HUES6 (cell line): Measurements from ENCODE around the gene UBN2.

ENCODE experiments used
- H3K27ac ChIP-seq: 2 replicates; pipeline ENCODE4 v1.7.0; 2013; ENCODE audit warnings: low read depth, mild to moderate bottlenecking, low read length, inconsistent platforms
- H3K27me3 ChIP-seq: 2 replicates; pipeline ENCODE4 v1.6.1; 2013; ENCODE audit warnings: low read length; ENCODE audit not compliant: control insufficient read depth, insufficient read depth
- H3K36me3 ChIP-seq: 2 replicates; pipeline ENCODE4 v1.6.1; 2013; ENCODE audit warnings: low read length; ENCODE audit not compliant: control insufficient read depth, insufficient read depth
- H3K4me1 ChIP-seq: 2 replicates; pipeline ENCODE4 v1.6.1; 2013; ENCODE audit warnings: low read length; ENCODE audit not compliant: control insufficient read depth, insufficient read depth
- H3K4me3 ChIP-seq: 2 replicates; pipeline ENCODE4 v1.5.1; 2013; ENCODE audit warnings: low read depth, low read length
- H3K9ac ChIP-seq: one replicate; pipeline ENCODE4 v1.6.1; 2013; ENCODE audit warnings: mild to moderate bottlenecking, low read length
- H3K9me3 ChIP-seq: 2 replicates; pipeline ENCODE4 v1.6.1; 2013; ENCODE audit warnings: low read depth, low read length; ENCODE audit not compliant: control insufficient read depth, insufficient read depth

The UBN2 gene

GRCh38 chr7:139354729-139355128, 123.7 kb downstream of the UBN2 start:
- Histone ChIP-seq H3K9me3 (no peaks in the 10 kb centered on the region), H3K27me3 (no peaks in the 10 kb centered on the region), H3K9ac (no peak overlapping the region), H3K36me3 (peaks cover 3% of the 10 kb centered on the region), H3K4me3 (no peak overlapping the region), H3K27ac (no peak overlapping the region), H3K4me1 (no peaks in the 10 kb centered on the region)

DNA sequence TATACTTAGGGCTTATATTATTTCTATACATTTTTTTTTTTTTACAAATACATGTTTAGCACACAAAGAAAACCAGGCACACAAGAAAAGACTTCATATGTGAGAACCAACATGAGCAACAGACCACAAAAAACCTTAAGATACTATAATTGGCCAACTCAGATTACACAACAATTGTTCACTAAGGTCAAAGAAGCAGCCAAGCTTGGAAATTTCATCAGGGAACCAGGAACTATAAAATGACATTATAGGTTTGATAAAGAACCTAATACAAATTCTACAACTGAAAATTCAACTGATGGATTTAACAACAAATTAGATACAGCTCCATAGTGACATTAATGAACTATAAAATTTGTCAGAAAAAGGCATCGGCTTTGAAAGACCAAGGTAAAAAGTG, 124.3 kb downstream of the UBN2 start:
- Histone ChIP-seq H3K36me3 (peaks cover 2% of the 10 kb centered on the region), H3K27ac (no peak overlapping the region)

More for the DNA sequence above, 124.3 kb downstream of the UBN2 start:
- Histone ChIP-seq H3K27me3 (no peaks in the 10 kb centered on the region), H3K9me3 (no peaks in the 10 kb centered on the region), H3K9ac (no peak overlapping the region), H3K4me3 (no peak overlapping the region), H3K4me1 (no peaks in the 10 kb centered on the region)
